ENCODE data around the gene ZNF503. TPM values are rescaled to one million over a fixed set of nuclear protein-coding genes. Genes with fewer than 3 reads are reported as not detected.

Gene ZNF503
- total and polyA plus RNA-seq, 4 experiments from 2014 or later = 0.12 TPM; not detected in 3

- Mint-ChIP-seq H3K36me3 (no peaks in the 10 kb centered on the region), H3K27me3 (peaks cover 23 to 45% of the 10 kb centered on the region in 2 donors), H3K4me1 (peaks cover 2 to 10% (median 6%) of the 10 kb centered on the region in 4 donors), H3K4me3 (no peak overlapping the region), H3K27ac (no peak overlapping the region), H3K9me3 (peaks cover 0 to 8% (median 1%) of the 10 kb centered on the region in 8 donors)
- ChIA-PET POLR2A (ENCODE audit: partially characterized antibody) (no interaction called here), CTCF (ENCODE audit: partially characterized antibody) (no interaction called here)
- H3K27me3 ChIP-seq (ENCODE audit: insufficient read depth, low read length) = peaks cover 12% of the 10 kb centered on the region
- intact Hi-C loops (cut with micrococcal nuclease) = no loop called here
- H3K4me3 ChIP-seq (ENCODE audit: low read length in 2 of 2) = no peak overlapping the region
- no peaks in the 10 kb centered on the region for H3K9me3 ChIP-seq (ENCODE audit: control insufficient read depth in 1 of 2, low read length in 2 of 2)
- no peaks in the 10 kb centered on the region for H3K36me3 ChIP-seq (ENCODE audit: insufficient read depth, low read length)
- no peaks in the 10 kb centered on the region for H3K4me1 ChIP-seq (ENCODE audit: insufficient read depth, low read length)
- no peak overlapping the region for H3K27ac ChIP-seq (ENCODE audit: low read depth, low read length)
- DNase-seq = no peak
These were observed 11.4 kb downstream of the ZNF503 start for GRCh38 chr10:75390178-75390577.

GRCh38 chr10:75388082-75388481 is 13.5 kb downstream of the ZNF503 start:
- intact Hi-C loops (cut with micrococcal nuclease) = no loop called here
- H3K27ac Mint-ChIP-seq = no peak overlapping the region
- H3K4me1 Mint-ChIP-seq = no peaks in the 10 kb centered on the region

GRCh38 chr10:75386128-75386527 is 15.4 kb downstream of the ZNF503 start:
- no peaks in the 10 kb centered on the region for H3K27me3 ChIP-seq (ENCODE audit: insufficient read depth, low read length)
- no peaks in the 10 kb centered on the region for H3K4me1 Mint-ChIP-seq
- no peak overlapping the region for H3K4me3 ChIP-seq (ENCODE audit: low read length in 2 of 2)
- no peak overlapping the region for H3K4me3 Mint-ChIP-seq
- no peak overlapping the region for H3K27ac ChIP-seq (ENCODE audit: low read depth, low read length)
- intact Hi-C loops (cut with micrococcal nuclease) = no loop called here
- H3K9me3 ChIP-seq (ENCODE audit: control insufficient read depth in 1 of 2, low read length in 2 of 2) = no peaks in the 10 kb centered on the region
- H3K27ac Mint-ChIP-seq = no peak overlapping the region
- H3K4me1 ChIP-seq (ENCODE audit: insufficient read depth, low read length) = no peaks in the 10 kb centered on the region
- H3K36me3 ChIP-seq (ENCODE audit: insufficient read depth, low read length) = no peaks in the 10 kb centered on the region
- H3K27me3 Mint-ChIP-seq = peaks cover 3 to 27% of the 10 kb centered on the region in 2 donors
- H3K9me3 Mint-ChIP-seq = peaks cover 0 to 6% (median 0%) of the 10 kb centered on the region in 8 donors
- DNase-seq = no peak
- ChIA-PET CTCF (ENCODE audit: partially characterized antibody) (no interaction called here), POLR2A (ENCODE audit: partially characterized antibody) (no interaction called here)
- no peaks in the 10 kb centered on the region for H3K36me3 Mint-ChIP-seq

More at GRCh38 chr10:75388082-75388481, 13.5 kb downstream of the ZNF503 start:
- no peak overlapping the region for H3K27ac ChIP-seq (ENCODE audit: low read depth, low read length)
- no peak overlapping the region for H3K4me3 Mint-ChIP-seq
- DNase-seq = no peak
- H3K4me3 ChIP-seq (ENCODE audit: low read length in 2 of 2) = no peak overlapping the region
- no peaks in the 10 kb centered on the region for H3K36me3 Mint-ChIP-seq
- H3K27me3 ChIP-seq (ENCODE audit: insufficient read depth, low read length) = no peaks in the 10 kb centered on the region
- CTCF ChIA-PET (ENCODE audit: partially characterized antibody) = no interaction called here
- peaks cover 0 to 6% (median 1%) of the 10 kb centered on the region in 8 donors for H3K9me3 Mint-ChIP-seq
- POLR2A ChIA-PET (ENCODE audit: partially characterized antibody) = no interaction called here
- H3K36me3 ChIP-seq (ENCODE audit: insufficient read depth, low read length) = no peaks in the 10 kb centered on the region
- no peaks in the 10 kb centered on the region for H3K9me3 ChIP-seq (ENCODE audit: control insufficient read depth in 1 of 2, low read length in 2 of 2)
- H3K27me3 Mint-ChIP-seq = peaks cover 13 to 37% of the 10 kb centered on the region in 2 donors
- no peaks in the 10 kb centered on the region for H3K4me1 ChIP-seq (ENCODE audit: insufficient read depth, low read length)

GRCh38 chr10:75379817-75380216 is 21.7 kb downstream of the ZNF503 start:
- intact Hi-C loops (cut with micrococcal nuclease) = no loop called here
- H3K36me3 ChIP-seq (ENCODE audit: insufficient read depth, low read length) = no peaks in the 10 kb centered on the region
- Mint-ChIP-seq H3K27me3 (peaks cover 3 to 17% of the 10 kb centered on the region in 2 donors), H3K9me3 (peaks cover 0 to 1% (median 0%) of the 10 kb centered on the region in 8 donors), H3K36me3 (no peaks in the 10 kb centered on the region), H3K4me3 (no peak overlapping the region), H3K4me1 (no peaks in the 10 kb centered on the region), H3K27ac (no peak overlapping the region)
- no peaks in the 10 kb centered on the region for H3K9me3 ChIP-seq (ENCODE audit: control insufficient read depth in 1 of 2, low read length in 2 of 2)
- ChIA-PET POLR2A (ENCODE audit: partially characterized antibody) (no interaction called here), CTCF (ENCODE audit: partially characterized antibody) (no interaction called here)
- H3K27ac ChIP-seq (ENCODE audit: low read depth, low read length) = no peak overlapping the region
- no peaks in the 10 kb centered on the region for H3K4me1 ChIP-seq (ENCODE audit: insufficient read depth, low read length)
- H3K27me3 ChIP-seq (ENCODE audit: insufficient read depth, low read length) = no peaks in the 10 kb centered on the region
- H3K4me3 ChIP-seq (ENCODE audit: low read length in 2 of 2) = no peak overlapping the region
- DNase-seq = no peak

- ChIA-PET POLR2A (ENCODE audit: partially characterized antibody) (no interaction called here), CTCF (ENCODE audit: partially characterized antibody) (no interaction called here)
- intact Hi-C loops (cut with micrococcal nuclease) = no loop called here
These were observed 22.3 kb downstream of the ZNF503 start for GRCh38 chr10:75379212-75379724.

GRCh38 chr10:75378379-75378778 is 23.2 kb downstream of the ZNF503 start:
- Mint-ChIP-seq H3K4me3 (no peak overlapping the region), H3K9me3 (no peaks in the 10 kb centered on the region), H3K27ac (no peak overlapping the region), H3K4me1 (no peaks in the 10 kb centered on the region), H3K27me3 (peaks cover 4 to 15% of the 10 kb centered on the region in 2 donors), H3K36me3 (no peaks in the 10 kb centered on the region)
- Histone ChIP-seq H3K36me3 (ENCODE audit: insufficient read depth, low read length) (no peaks in the 10 kb centered on the region), H3K4me3 (ENCODE audit: low read length in 2 of 2) (no peak overlapping the region), H3K27ac (ENCODE audit: low read depth, low read length) (no peak overlapping the region), H3K9me3 (ENCODE audit: control insufficient read depth in 1 of 2, low read length in 2 of 2) (no peaks in the 10 kb centered on the region), H3K27me3 (ENCODE audit: insufficient read depth, low read length) (no peaks in the 10 kb centered on the region), H3K4me1 (ENCODE audit: insufficient read depth, low read length) (no peaks in the 10 kb centered on the region)
- DNase-seq = no peak
- intact Hi-C loops (cut with micrococcal nuclease) = no loop called here
- ChIA-PET CTCF (ENCODE audit: partially characterized antibody) (no interaction called here), POLR2A (ENCODE audit: partially characterized antibody) (no interaction called here)

More at GRCh38 chr10:75379212-75379724, 22.3 kb downstream of the ZNF503 start:
- H3K36me3 ChIP-seq (ENCODE audit: insufficient read depth, low read length) = no peaks in the 10 kb centered on the region
- Mint-ChIP-seq H3K4me3 (no peak overlapping the region), H3K9me3 (no peaks in the 10 kb centered on the region), H3K27me3 (peaks cover 3 to 16% of the 10 kb centered on the region in 2 donors), H3K27ac (no peak overlapping the region), H3K36me3 (no peaks in the 10 kb centered on the region), H3K4me1 (no peaks in the 10 kb centered on the region)
- no peaks in the 10 kb centered on the region for H3K4me1 ChIP-seq (ENCODE audit: insufficient read depth, low read length)
- H3K9me3 ChIP-seq (ENCODE audit: control insufficient read depth in 1 of 2, low read length in 2 of 2) = no peaks in the 10 kb centered on the region
- DNase-seq = no peak
- no peaks in the 10 kb centered on the region for H3K27me3 ChIP-seq (ENCODE audit: insufficient read depth, low read length)
- no peak overlapping the region for H3K27ac ChIP-seq (ENCODE audit: low read depth, low read length)
- H3K4me3 ChIP-seq (ENCODE audit: low read length in 2 of 2) = no peak overlapping the region

GRCh38 chr10:75377869-75378268 is 23.7 kb downstream of the ZNF503 start:
- no peak for DNase-seq
- Mint-ChIP-seq H3K4me3 (no peak overlapping the region), H3K4me1 (no peaks in the 10 kb centered on the region), H3K9me3 (no peaks in the 10 kb centered on the region), H3K36me3 (no peaks in the 10 kb centered on the region), H3K27ac (no peak overlapping the region), H3K27me3 (peaks cover 4 to 10% of the 10 kb centered on the region in 2 donors)
- Histone ChIP-seq H3K36me3 (ENCODE audit: insufficient read depth, low read length) (no peaks in the 10 kb centered on the region), H3K4me1 (ENCODE audit: insufficient read depth, low read length) (no peaks in the 10 kb centered on the region), H3K9me3 (ENCODE audit: control insufficient read depth in 1 of 2, low read length in 2 of 2) (no peaks in the 10 kb centered on the region), H3K27me3 (ENCODE audit: insufficient read depth, low read length) (no peaks in the 10 kb centered on the region), H3K4me3 (ENCODE audit: low read length in 2 of 2) (no peak overlapping the region), H3K27ac (ENCODE audit: low read depth, low read length) (no peak overlapping the region)
- ChIA-PET CTCF (ENCODE audit: partially characterized antibody) (no interaction called here), POLR2A (ENCODE audit: partially characterized antibody) (no interaction called here)
- intact Hi-C loops (cut with micrococcal nuclease) = no loop called here

- Histone ChIP-seq H3K36me3 (ENCODE audit: insufficient read depth, low read length) (no peaks in the 10 kb centered on the region), H3K4me1 (ENCODE audit: insufficient read depth, low read length) (no peaks in the 10 kb centered on the region), H3K4me3 (ENCODE audit: low read length in 2 of 2) (no peak overlapping the region), H3K9me3 (ENCODE audit: control insufficient read depth in 1 of 2, low read length in 2 of 2) (no peaks in the 10 kb centered on the region), H3K27me3 (ENCODE audit: insufficient read depth, low read length) (no peaks in the 10 kb centered on the region), H3K27ac (ENCODE audit: low read depth, low read length) (no peak overlapping the region)
- DNase-seq = no peak
- no peak overlapping the region for H3K4me3 Mint-ChIP-seq
- H3K27me3 Mint-ChIP-seq = peaks cover 4 to 6% of the 10 kb centered on the region in 2 donors
- peaks cover 0 to 2% (median 0%) of the 10 kb centered on the region in 8 donors for H3K9me3 Mint-ChIP-seq
- intact Hi-C loops (cut with micrococcal nuclease) = no loop called here
- no peaks in the 10 kb centered on the region for H3K36me3 Mint-ChIP-seq
- POLR2A ChIA-PET (ENCODE audit: partially characterized antibody) = no interaction called here
- H3K27ac Mint-ChIP-seq = no peak overlapping the region
- CTCF ChIA-PET (ENCODE audit: partially characterized antibody) = no interaction called here
- H3K4me1 Mint-ChIP-seq = no peaks in the 10 kb centered on the region
These were observed 25.7 kb downstream of the ZNF503 start for GRCh38 chr10:75375838-75376237.
